ENCODE results near the gene HES4.
"Not testable (repeated sequence)": the region's sequence is repeated elsewhere in the genome, so short reads cannot be mapped to it uniquely, and the experiment has no call there.

The HES4 gene

GRCh38 chr1:980602-981395 is 19.1 kb downstream of the HES4 start:
- no peak for DNase-seq (ENCODE audit: low read depth in 2 of 2)
- TF ChIP-seq CTCF (IDR thresholded peaks at IDR 0.05; ENCODE audit: low read depth, low read length), result no peak
- H3K4me3 ChIP-seq (replicated peaks in 1 of 2; ENCODE audit: low read depth in 2 of 2, low read length in 2 of 2), result peak overlapping the region in 1 of 2 donors; percentile 7

GRCh38 chr1:980137-980571 is 19.7 kb downstream of the HES4 start:
- no peak for DNase-seq (ENCODE audit: low read depth in 2 of 2)
- no peak for TF ChIP-seq CTCF (IDR thresholded peaks at IDR 0.05; ENCODE audit: low read depth, low read length)
- peak overlapping the region in 1 of 2 donors; percentile 7 for H3K4me3 ChIP-seq (replicated peaks in 1 of 2; ENCODE audit: low read depth in 2 of 2, low read length in 2 of 2)

GRCh38 chr1:979744-980072 is 20.2 kb downstream of the HES4 start:
- TF ChIP-seq CTCF (IDR thresholded peaks at IDR 0.05; ENCODE audit: low read depth, low read length), result no peak
- no peak for DNase-seq (ENCODE audit: low read depth in 2 of 2)
- H3K4me3 ChIP-seq (replicated peaks in 1 of 2; ENCODE audit: low read depth in 2 of 2, low read length in 2 of 2), result no peak overlapping the region

DNA sequence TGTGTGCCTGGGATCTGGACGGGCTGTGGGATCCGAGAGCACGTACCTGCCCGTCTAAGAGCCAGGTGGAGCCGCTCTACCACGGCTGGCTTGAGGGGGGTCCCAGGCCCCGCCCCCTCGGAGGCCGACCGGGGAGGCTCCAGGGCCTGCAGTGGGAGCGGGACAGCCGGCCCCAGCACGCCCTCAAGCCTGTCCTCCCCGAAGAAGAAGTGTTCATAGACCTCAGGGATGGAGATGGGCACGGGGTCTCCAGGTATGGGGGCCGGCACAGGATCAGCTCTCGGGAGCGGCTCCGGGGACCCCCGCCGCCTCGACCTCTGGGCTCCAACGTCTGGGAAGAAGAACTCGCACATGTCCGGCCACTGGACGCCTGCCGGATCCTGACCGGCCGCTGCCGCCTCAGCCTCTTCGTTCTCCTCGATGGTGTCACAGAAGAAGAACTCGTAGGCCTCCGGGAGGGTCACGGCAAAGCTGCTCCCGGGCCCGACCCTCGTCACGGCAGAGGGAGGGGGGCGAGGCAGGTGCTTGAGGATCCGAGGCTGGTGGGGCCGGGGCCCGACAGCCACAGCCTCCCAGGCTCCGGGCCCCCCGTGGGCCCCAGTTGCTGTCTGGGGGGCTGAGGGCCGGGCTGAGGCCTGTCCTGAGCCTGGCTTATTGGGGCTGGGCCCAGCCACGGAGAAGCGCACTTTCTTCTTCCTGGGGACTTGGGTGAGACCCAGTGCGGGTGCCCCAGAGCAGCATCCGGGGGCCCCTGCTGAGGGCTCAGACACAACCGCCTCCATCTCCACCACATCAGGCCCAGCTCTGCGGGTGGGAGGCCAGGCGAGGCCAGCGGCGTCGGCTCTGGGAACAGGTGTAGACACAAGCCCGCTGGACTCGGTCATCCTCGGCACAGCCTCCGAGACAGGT is 20.8 kb downstream of the HES4 start:
- no peak overlapping the region for H3K4me3 ChIP-seq (replicated peaks in 1 of 2; ENCODE audit: low read depth in 2 of 2, low read length in 2 of 2)
- no peak for DNase-seq (ENCODE audit: low read depth in 2 of 2)
- TF ChIP-seq CTCF (IDR thresholded peaks at IDR 0.05; ENCODE audit: low read depth, low read length), result no peak

DNA sequence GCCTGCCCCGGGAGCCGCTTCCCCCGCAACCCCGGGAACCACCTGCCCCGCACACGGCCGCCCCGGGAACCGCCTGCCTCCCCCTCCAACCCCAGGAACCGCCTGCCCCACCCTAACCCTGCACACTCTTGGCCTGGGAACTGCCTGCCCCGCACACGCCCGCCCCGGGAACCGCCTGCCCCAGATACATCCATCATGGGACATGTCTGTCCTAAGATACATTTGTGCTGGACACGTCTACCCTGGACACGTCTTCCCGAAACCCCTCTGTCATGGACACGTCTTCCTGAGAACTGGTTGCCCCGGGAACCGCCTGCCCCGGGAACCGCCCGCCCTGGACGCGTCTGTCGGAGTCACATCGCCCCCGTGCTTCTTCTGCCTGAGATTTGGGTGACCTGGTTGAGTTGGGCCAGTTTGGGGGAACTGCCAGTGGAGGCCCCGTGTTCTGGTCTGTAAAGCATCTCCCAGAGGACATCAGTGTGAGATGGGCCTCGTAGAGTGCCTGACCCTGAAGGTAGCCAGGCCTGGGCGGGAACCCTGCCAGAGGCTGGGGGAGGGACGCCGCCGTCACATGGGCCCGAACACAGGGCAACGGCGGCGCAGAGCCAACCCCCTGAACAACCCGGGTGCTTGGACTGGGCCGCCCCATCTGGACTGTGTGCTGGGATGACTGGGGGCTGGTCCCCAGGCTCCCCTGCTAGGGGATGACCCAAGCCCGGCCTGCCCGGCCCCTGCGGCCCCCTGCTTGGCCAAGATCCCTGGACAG is 21.6 kb downstream of the HES4 start:
- no peak for DNase-seq (ENCODE audit: low read depth in 2 of 2)
- no peak for TF ChIP-seq CTCF (IDR thresholded peaks at IDR 0.05; ENCODE audit: low read depth, low read length)
- H3K4me3 ChIP-seq (replicated peaks in 1 of 2; ENCODE audit: low read depth in 2 of 2, low read length in 2 of 2), result no peak overlapping the region

DNA sequence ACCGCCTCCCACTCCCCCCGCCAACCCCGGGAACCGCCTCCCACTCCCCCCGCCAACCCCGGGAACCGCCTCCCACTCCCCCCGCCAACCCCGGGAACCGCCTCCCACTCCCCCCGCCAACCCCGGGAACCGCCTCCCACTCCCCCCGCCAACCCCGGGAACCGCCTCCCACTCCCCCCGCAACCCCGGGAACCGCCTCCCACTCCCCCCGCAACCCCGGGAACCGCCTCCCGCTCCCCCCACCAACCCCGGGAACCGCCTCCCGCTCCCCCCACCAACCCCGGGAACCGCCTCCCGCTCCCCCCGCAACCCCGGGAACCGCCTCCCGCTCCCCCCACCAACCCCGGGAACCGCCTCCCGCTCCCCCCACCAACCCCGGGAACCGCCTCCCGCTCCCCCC is 23.1 kb downstream of the HES4 start:
- not testable (repeated sequence) for H3K4me3 ChIP-seq (replicated peaks in 1 of 2; ENCODE audit: low read depth in 2 of 2, low read length in 2 of 2); DNase-seq (ENCODE audit: low read depth in 2 of 2)
